ENCODE measurements around the gene PRG2.

The PRG2 gene

DNA sequence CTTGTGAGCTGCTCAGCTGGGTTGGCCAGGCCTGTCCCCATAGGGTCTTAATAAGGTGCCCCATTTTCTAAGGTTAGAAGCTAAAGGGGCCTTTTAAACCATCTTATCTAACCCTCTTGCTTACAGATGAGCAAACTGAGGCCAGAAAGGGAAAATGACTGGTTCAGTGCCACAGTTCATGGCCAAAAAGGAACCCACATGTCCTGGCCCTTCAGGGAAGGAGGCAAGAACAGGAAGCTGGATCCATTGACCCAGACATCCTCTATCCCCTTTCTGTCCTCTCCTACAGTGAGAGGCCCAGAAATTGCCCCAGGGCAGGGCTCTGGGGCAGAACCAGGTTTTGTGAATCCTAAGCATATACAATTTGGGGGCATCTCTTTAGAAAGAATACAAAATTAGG lies 19.5 kb downstream of the PRG2 start:
- H4K20me1 ChIP-seq (ENCODE audit: low read depth, low read length), result no peaks in the 10 kb centered on the region
- no peaks in the 10 kb centered on the region for H3K27me3 ChIP-seq (ENCODE audit: low read length)
- H3K4me3 ChIP-seq (ENCODE audit: insufficient read depth, low read length, poor library complexity, severe bottlenecking), result no peak overlapping the region
- no peaks in the 10 kb centered on the region for H3K36me3 ChIP-seq (ENCODE audit: low read length)
- no peaks in the 10 kb centered on the region for H3K79me2 ChIP-seq (ENCODE audit: insufficient read depth, low read length)
- H2AFZ ChIP-seq (ENCODE audit: low read depth, low read length, severe bottlenecking), result no peak overlapping the region
- TF ChIP-seq EZH2phosphoT487 (conservative IDR thresholded peaks at IDR 0.05; ENCODE audit: low read length), result no peak
- TF ChIP-seq CTCF (IDR thresholded peaks at IDR 0.05; ENCODE audit: insufficient read depth, low read length, poor library complexity, severe bottlenecking), result no peak
- H3K9ac ChIP-seq (ENCODE audit: low read length), result no peak overlapping the region
- H3F3A ChIP-seq (ENCODE audit: insufficient read depth), result no peaks in the 10 kb centered on the region
- no peak overlapping the region for H3K27ac ChIP-seq (ENCODE audit: low read depth, low read length)
- H3K9me2 ChIP-seq (replicated peaks; ENCODE audit: insufficient read depth, low read length), result no peaks in the 10 kb centered on the region
- H3K9me3 ChIP-seq (ENCODE audit: insufficient read depth, low read length), result no peaks in the 10 kb centered on the region
- H3K4me2 ChIP-seq (ENCODE audit: low read depth, low read length, poor library complexity, severe bottlenecking), result no peak overlapping the region

DNA sequence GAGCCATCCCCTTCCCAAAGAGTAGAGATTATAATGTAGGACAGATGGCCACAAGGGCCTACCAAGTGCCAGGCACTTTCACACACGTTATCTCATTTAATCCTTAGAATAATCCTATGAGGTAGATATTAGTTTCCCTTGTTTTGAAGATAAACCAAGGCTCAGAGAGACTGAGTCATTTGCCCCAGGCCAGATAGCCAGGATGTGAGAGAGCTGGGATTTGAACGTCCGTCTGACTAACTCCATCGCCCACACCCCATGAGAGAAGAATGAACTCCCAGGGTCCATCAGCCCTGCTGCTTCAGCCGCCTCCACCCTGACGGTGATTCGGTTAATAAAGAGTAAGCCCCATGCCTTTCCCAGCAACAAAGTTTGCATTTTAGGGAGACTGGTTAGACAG lies 20.2 kb downstream of the PRG2 start:
- no peaks in the 10 kb centered on the region for H3K79me2 ChIP-seq (ENCODE audit: insufficient read depth, low read length)
- H3K9ac ChIP-seq (ENCODE audit: low read length), result no peak overlapping the region
- H4K20me1 ChIP-seq (ENCODE audit: low read depth, low read length), result no peaks in the 10 kb centered on the region
- H3K27me3 ChIP-seq (ENCODE audit: low read length), result no peaks in the 10 kb centered on the region
- H3K27ac ChIP-seq (ENCODE audit: low read depth, low read length), result no peak overlapping the region
- no peaks in the 10 kb centered on the region for H3K36me3 ChIP-seq (ENCODE audit: low read length)
- H3K9me2 ChIP-seq (replicated peaks; ENCODE audit: insufficient read depth, low read length), result no peaks in the 10 kb centered on the region
- no peaks in the 10 kb centered on the region for H3K9me3 ChIP-seq (ENCODE audit: insufficient read depth, low read length)
- H2AFZ ChIP-seq (ENCODE audit: low read depth, low read length, severe bottlenecking), result no peak overlapping the region
- no peak overlapping the region for H3K4me2 ChIP-seq (ENCODE audit: low read depth, low read length, poor library complexity, severe bottlenecking)
- H3F3A ChIP-seq (ENCODE audit: insufficient read depth), result no peaks in the 10 kb centered on the region
- no peak for TF ChIP-seq EZH2phosphoT487 (conservative IDR thresholded peaks at IDR 0.05; ENCODE audit: low read length)
- TF ChIP-seq CTCF (IDR thresholded peaks at IDR 0.05; ENCODE audit: insufficient read depth, low read length, poor library complexity, severe bottlenecking), result no peak
- no peak overlapping the region for H3K4me3 ChIP-seq (ENCODE audit: insufficient read depth, low read length, poor library complexity, severe bottlenecking)

DNA sequence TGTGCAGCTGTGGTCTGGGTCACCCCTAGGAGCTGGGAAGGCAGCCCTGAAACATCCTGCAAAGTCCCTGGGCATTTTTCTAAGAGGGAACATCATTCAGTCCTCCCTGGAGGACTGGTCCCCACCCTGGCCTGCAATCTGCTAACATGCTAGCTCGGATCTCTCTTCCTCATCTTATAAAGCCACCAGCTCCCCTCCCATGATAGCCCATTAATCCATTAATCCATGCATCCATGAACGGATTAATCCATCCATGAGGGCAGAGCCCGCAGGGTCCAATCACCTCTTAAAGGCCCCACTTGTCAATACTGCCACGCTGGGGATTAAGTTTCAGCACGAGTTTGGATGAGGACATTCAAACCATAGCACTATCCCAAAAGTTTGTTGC lies 21.6 kb downstream of the PRG2 start:
- TF ChIP-seq CTCF (IDR thresholded peaks at IDR 0.05; ENCODE audit: insufficient read depth, low read length, poor library complexity, severe bottlenecking) (no peak), EZH2phosphoT487 (conservative IDR thresholded peaks at IDR 0.05; ENCODE audit: low read length) (no peak)
- Histone ChIP-seq H3K9me2 (replicated peaks; ENCODE audit: insufficient read depth, low read length) (no peaks in the 10 kb centered on the region), H2AFZ (ENCODE audit: low read depth, low read length, severe bottlenecking) (no peak overlapping the region), H3K4me2 (ENCODE audit: low read depth, low read length, poor library complexity, severe bottlenecking) (no peak overlapping the region), H3K9me3 (ENCODE audit: insufficient read depth, low read length) (no peaks in the 10 kb centered on the region), H3K9ac (ENCODE audit: low read length) (no peak overlapping the region), H4K20me1 (ENCODE audit: low read depth, low read length) (no peaks in the 10 kb centered on the region), H3F3A (ENCODE audit: insufficient read depth) (no peaks in the 10 kb centered on the region), H3K36me3 (ENCODE audit: low read length) (no peaks in the 10 kb centered on the region), H3K27ac (ENCODE audit: low read depth, low read length) (no peak overlapping the region), H3K79me2 (ENCODE audit: insufficient read depth, low read length) (no peaks in the 10 kb centered on the region), H3K27me3 (ENCODE audit: low read length) (no peaks in the 10 kb centered on the region), H3K4me3 (ENCODE audit: insufficient read depth, low read length, poor library complexity, severe bottlenecking) (no peak overlapping the region)
